ENCODE data around the gene ARPC5L.
"Not testable (repeated sequence)": the region's sequence is repeated elsewhere in the genome, so short reads cannot be mapped to it uniquely, and the experiment has no call there.

ARPC5L gene

DNA sequence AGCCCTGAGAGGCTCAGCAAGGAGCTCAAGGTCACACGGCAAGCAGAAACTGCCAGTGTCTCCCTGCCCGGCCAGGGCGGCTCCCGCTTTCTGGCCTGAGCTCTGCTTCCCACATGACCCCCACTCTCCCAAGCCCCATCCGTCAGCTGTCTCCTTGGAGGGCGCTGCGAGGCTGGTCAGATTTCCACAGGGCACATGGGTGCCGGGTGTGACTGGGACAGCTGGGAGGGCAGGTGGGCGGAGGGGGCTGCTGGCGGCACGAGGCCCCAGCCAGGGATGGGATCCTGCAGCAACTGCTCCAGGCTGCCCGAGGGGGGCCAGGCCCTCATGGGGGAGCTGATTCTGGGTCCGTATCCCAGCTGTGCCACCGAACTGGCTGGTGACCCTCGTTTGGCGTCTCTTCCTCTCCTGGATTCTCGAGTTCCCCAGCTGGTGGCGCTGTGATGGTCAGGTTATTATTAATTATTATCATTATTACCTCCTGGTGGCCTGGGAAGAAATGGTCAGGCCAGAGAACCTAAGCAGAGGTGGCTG is 21.6 kb upstream of the ARPC5L start:
- DNase-seq (ENCODE audit: low read depth, low spot score), result no peak

DNA sequence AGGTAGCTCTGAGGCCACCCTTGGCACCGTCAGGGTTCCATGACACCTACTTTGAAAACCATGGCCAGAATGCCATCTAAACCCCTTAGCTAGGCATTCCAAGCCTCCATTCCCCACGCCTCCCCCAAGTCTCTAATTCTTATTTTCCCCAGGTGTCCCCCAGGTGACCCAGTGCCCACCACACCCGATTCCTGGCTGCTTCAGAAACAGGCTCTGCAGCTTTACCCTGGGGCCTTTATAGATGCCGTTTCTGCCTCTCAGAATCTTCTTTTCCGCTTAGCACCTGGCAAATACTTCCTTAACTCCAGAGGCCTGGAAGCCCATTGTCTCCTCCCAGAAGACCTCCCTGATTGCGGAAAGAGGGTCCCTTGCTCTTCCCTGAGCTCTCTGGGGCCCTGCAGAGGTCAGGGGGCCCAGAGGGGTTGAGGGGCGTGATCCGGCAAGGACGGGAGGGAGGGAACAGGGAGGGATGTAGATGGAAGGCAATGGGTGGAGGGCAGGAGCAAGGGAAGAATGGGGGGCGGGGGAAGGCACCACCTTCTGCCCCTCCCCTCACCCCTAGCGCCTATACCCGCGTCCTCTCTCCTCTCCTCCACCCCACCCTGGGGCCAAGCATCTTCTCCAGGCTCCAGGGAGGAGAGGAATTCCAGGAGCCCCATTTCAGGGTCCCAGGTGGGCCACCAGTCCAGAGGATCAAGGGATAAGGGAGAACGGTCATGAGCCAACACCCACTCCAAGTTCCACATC is 20.7 kb upstream of the ARPC5L start:
- no peak for DNase-seq (ENCODE audit: low read depth, low spot score)

DNA sequence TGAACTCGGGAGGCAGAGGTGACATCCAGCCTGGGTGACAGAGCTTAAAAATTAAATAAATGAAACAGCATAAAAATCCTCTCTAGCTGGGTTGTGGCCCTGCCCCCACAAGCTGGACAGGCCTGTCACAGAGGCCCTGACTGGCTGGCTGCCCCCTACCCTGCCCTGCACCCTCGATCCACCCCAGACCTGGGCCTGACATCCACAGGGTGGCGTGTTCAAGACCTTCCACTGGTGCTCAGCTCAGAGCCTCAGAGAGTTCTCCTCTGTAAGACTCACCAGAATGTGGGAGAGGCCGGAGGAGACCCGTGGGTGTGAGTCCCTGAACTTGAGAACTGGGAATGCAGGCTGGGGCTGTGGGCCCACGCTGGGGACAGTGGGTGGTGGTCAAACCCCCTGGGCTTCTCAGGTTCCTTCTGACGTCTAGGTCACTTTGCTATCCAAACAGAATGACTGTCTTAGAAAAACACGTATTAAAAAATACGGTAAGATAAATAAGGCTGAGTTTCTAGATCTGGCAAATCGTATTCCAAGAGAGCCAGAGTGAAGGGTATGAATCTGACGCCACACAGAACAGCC is 18.4 kb upstream of the ARPC5L start:
- DNase-seq (ENCODE audit: low read depth, low spot score), result no peak

DNA sequence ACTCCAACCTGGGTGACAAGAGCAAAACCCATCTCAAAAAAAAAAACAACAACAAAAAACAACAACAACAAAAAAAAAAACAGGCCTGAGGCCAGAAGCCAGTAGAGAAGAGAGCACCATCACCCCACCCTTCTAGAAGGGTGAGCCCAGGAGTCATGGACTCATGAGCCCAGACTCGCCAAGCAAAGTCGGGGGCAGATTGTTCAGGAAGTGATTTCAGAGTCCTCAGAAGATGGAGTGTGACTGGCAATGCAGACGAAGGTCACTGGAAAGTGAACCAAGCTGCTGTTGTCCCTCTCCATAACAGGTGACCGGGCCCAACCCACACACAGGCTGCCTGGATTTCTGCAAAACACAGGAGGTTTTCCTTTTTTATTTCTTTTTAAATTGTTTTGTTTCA is 17.6 kb upstream of the ARPC5L start:
- DNase-seq (ENCODE audit: low read depth, low spot score), result no peak

DNA sequence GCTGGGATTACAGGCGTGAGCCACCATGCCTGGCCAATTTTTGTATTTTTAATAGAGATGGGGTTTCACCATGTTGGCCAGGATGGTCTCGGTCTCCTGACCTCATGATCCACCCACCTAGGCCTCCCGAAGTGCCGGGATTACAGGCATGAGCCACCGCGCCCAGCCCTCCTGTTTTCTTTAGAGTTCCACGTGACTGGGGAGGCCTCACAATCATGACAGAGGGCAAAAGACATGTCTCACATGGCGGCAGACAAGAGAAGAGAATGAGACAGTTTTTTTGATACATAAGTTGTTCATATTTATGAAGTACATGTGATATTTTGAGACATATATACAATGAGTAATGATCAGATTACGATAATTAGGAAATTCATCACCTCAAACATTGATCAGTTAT is 15.5 kb upstream of the ARPC5L start:
- not testable (repeated sequence) for DNase-seq (ENCODE audit: low read depth, low spot score)

DNA sequence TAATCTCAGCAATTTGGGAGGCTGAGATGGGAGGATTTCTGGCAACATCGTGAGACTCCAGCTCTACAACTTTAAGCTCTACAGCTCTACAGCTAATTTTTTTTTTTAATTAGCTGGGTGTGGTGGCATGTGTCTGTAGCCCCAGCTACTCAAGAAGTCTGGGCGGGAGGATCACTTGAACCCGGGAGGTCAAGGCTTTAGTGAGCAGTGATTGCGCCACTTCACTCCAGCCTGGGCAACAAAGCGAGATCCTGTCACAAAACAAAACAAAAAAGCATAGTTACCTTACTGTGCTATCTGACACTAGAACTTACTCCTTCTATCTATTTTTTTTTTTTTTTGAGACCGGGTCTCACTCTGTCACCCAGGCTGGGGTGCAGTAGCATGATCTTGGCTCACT is 15.0 kb upstream of the ARPC5L start:
- DNase-seq (ENCODE audit: low read depth, low spot score), result no peak

DNA sequence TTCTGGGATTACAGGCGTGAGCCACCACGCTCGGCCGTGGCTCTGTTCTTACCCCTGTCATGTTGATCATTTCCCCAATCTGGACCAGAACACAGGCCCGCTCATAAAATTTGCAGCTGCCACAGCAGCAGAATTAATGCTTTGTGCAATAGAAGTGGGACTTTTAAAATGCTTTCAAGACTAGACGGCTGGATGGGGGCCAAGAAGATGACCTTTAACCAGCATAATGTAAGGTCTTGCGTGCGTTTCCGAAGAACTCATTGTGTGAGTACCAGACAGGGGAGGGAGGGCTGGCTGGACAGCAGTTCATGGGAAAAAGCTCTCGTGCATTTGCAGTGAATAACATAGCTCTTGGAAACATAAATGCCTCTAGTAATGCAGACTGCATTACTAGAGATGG is 12.1 kb upstream of the ARPC5L start:
- DNase-seq (ENCODE audit: low read depth, low spot score), result no peak

DNA sequence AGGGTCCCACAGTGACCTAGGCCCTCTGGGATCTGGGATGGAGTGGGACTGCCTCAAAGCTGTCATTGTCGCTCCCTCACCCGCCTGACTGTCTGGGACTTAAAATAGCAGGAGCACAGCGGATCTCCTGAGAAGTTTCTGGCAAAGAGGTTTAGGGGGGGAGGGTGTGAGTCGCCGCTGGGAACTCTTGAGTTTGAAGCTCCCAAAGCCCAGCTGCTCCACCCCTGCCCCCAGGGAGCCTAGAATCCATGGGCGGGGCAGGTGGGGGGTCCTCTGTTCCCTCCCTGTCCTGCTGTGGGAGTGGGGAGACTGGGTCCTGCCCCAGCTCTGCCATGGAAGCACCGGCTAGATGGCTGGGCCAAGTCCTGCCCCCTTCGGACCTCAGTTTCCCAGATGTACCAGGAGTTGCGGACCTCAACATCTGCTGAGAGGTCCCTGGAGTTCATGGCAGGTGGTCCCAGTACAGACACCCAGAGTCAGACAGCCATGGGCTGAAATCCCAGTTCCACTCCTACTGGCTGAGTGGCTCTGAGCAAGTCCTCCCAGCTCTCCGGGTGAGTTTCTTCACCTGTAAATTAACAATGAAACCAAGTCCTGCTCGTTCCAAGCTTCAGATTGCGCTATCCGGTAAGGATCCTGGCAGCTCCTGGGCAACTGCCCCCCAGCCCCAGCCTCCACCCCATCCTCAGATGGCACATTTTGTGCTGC is 9.7 kb upstream of the ARPC5L start:
- no peak for DNase-seq (ENCODE audit: low read depth, low spot score)

DNA sequence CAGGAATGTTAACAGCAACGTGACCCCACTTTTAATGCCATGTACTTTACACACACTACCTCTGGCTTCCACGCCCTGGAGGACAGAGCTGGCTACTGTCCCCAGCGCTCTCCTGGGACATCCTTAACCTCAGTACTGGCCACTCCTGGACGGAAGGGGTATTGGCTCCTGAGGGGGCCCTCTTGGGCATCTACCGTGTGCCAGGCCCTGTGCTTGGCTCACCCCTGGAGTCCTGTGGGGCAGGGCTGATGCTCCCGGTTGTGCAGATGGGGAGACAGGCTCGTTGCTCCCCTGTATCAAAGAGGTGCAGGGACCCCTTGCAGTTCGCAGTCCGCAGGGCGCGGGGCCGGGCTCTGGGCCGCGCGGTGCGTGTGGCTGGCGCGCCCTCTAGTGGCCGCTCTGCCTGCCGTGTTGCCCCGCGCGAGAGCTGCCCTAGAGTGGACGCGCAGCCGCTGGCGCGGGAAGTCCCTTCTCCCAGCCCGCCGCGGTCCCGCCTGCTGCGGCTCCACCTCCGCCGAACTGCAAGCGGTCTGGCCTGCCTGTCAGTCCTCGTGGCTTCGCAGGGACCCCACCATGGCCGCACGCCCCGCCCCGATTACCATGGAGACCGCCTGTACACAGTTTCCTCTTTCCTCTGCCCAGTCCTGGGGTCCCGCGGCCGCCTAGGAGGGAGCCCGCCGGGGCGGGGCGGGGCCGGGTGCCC is 8.9 kb upstream of the ARPC5L start, which contains the start of gene WDR38:
WDR38 (plus strand) TSS at position 632 of the 703 bp plus-strand sequence. CDS start 72 bp downstream, outside the sequence.
- peak; percentile 41 for DNase-seq (ENCODE audit: low read depth, low spot score)

DNA sequence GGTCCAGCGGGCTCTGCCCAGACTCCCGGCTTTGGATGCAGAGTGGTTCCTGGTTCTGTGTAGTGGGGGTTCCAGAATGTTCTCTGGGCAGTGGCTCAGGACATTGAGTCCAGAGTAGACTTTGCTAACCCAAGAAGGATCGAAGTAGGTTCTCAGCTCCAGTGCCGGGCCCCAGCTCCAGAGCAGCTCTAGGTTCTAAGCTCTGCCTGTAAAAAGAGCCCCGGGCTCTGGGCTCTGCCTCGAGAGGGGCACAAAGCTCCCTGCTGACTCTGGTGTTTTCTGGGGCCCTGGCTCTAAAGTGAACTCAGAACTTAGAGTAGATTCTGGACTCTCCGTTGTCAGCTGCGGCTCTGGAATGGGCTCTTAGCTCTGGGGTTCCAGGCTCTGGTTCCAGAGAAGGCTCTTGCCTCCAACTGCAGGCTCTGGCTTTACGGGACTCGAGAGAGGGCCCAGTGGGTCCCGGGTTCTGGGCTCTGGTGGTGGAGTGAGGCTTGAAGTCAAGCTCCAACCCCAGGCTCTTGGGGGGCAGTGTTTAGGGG is 8.3 kb upstream of the ARPC5L start:
- no peak for DNase-seq (ENCODE audit: low read depth, low spot score)

DNA sequence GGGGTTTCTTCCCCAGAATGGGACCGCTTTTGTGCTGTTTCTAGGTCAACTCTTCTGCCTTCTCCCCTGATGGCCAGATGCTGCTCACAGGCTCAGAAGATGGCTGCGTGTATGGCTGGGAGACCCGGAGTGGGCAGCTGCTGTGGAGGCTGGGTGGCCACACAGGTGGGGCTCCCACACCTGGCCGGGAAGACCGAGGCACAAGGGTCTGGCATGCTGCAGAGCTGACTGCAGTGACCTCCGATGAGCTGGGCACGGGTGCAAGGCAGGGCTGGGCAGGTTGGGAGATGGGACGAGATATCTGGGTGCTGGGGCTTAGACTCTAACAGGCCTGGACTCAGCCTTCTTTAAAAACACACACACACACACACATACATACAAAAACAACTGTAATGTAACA is 7.8 kb upstream of the ARPC5L start:
- DNase-seq (ENCODE audit: low read depth, low spot score), result no peak

DNA sequence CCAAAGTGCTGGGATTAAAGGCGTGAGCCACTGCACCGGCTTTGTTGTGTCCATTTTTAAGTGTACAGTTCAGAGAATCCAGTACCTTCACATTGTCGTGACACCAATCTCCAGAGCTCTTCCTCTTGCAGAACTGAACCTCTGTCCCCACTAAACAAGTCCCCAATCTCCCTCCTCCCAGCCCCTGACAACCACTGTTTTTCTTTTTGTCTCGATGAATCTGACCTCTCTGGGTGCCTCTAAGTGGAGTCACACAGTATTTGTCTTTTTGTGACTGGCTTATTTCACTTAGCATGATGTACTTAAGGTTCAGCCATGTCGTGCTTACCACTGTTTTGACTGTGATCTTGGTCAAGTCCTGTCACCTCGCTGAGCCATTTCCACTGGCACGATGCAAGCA is 7.1 kb upstream of the ARPC5L start:
- DNase-seq (ENCODE audit: low read depth, low spot score), result no peak

DNA sequence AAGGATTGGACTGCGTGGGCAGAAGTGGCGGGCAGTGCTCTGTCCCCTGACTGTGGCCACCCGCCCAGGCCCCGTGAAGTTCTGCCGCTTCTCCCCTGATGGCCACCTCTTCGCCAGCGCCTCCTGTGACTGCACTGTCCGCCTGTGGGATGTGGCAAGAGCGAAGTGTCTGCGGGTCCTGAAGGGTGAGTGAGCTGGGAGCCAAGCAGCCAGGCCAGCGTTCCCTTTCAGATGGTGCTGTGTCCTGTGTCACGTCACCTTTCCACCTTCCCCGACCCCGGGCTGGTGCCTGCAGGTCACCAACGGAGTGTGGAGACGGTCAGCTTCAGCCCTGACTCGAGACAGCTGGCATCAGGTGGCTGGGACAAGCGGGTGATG is 6.4 kb upstream of the ARPC5L start:
- no peak for DNase-seq (ENCODE audit: low read depth, low spot score)

DNA sequence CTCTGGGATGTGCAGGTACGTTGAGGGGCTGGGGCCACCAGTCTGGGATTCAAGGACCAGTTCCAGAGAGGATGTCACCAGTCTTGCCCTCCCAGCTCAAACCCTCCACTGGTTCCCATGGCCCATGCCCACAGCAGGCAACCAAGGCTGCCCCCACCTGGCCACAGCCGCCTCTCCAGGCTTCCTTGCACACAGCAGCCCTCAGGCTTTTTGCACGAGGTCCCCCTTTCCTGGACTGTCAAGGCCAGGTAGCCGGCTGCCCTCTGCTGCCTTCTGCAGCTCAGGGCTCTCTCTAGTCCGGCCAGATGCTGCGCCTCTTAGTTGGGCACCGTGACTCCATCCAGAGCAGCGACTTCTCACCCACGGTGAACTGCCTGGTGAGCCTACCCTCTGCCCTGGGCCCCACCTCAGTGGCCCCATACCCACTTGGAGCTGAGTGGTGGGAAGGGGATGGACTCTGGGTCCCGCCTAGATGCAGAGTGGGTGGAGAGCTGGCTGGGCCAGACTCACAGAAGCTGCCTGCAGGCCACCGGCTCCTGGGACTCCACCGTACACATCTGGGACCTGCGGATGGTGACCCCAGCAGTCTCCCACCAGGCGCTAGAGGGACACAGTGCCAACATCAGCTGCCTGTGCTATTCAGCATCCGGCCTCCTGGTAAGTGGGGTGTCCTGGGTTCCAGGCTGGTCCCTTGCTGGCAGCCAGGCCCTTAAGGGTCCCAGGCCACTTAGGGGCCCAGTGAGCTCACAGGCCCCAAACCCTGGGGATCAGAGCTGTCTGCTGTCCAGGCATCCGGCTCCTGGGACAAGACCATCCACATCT is 5.8 kb upstream of the ARPC5L start:
- DNase-seq (ENCODE audit: low read depth, low spot score), result no peak

DNA sequence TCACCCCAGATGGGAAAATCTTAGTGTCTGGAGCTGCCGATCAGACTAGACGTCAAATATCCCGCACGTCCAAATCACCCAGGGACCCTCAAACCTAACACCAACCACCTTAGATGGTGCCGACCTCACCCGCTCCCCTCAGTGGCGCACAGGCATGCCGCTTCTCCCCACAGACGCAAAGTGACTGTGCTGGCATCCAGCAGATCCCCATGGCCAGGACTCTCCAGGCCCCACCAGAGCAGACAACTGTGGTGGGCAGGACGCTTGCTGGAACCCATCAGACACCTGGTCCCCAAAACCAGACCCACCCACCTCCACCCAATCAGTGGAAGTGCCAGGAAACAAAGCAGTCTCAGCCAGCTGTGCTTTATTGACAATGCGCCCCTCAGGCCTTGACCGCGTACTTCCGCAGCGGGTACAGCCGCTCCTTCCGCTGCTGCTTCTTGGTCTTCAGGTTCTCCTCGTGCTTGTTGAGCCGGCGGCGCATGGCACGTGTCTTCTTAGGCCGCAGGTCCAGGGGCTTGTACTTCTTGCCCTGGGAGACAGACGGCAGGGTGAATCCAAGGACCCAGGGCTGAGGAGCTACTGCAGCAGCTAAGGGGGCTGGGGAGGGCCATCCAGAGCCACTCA is 4.3 kb upstream of the ARPC5L start:
- no peak for DNase-seq (ENCODE audit: low read depth, low spot score)

DNA sequence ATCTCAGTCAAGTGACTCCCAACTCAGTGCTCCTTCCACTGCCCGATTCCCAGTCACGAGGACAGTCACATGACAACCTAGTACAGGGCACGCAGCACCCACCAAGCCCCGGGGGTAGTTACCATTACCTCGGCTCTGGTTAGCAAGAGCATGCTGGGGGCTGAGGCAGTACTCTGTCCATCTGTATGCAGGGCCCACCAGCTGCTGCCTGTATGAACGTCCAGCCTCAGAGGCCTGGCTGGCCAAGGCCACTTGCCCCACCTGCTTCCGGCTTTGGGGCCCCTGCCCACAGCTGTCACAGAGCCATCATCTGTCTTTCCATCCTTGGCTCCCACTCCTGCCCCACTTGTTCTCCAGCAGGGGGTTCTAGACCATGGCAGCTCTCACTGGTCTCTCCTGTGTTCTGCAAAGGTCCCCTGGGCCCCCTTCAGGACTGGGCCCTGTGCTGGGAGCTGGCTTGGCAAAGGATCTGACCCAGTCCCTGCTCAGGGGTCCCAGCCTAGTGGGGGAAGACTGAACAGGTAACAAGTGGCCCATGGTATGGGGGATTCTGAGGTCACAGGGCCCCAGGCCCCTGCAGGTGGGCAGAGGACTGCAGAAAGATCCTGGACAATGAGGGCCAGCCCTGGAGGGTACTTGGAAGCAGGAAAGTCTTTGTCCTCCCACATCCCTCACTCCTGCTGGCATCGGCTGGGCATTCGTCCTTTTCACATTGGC is 3.4 kb upstream of the ARPC5L start:
- no peak for DNase-seq (ENCODE audit: low read depth, low spot score)

DNA sequence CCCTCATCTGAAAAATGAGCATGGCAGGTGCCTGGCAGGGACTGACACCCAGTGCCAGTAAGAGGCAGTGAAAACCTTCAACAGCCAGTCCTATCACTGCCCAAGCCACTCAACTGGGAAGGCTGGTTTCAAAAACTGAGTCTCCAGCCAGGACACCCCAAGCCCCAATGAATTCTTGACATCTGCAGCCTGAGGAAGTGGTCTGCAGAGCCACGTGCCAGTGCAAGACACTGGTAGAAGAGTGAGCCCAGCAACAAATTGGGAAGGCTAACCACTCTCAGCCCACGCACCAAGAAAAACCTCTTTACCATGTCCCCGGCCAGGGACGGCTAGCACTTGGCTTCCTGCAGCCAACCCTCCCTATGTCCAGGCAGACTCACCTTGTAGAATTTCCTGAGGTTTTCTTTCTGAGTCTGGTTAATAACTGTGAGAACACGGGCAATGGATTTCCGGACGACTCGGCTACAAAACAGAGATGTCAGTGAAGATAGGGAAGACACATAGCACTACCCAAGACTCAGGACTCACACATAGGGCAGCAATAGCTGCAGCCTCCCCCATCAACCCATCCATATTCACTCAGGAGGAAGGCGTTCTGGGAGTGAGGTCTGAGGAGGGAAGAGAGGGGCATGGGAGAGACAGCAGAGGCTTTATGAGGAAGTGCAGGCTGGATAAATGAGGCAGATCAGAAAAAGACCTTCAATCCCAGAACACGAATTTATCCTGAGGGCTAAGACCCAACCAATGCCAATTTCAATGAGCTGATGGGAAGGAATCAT is 1.9 kb upstream of the ARPC5L start:
- no peak for DNase-seq (ENCODE audit: low read depth, low spot score)

DNA sequence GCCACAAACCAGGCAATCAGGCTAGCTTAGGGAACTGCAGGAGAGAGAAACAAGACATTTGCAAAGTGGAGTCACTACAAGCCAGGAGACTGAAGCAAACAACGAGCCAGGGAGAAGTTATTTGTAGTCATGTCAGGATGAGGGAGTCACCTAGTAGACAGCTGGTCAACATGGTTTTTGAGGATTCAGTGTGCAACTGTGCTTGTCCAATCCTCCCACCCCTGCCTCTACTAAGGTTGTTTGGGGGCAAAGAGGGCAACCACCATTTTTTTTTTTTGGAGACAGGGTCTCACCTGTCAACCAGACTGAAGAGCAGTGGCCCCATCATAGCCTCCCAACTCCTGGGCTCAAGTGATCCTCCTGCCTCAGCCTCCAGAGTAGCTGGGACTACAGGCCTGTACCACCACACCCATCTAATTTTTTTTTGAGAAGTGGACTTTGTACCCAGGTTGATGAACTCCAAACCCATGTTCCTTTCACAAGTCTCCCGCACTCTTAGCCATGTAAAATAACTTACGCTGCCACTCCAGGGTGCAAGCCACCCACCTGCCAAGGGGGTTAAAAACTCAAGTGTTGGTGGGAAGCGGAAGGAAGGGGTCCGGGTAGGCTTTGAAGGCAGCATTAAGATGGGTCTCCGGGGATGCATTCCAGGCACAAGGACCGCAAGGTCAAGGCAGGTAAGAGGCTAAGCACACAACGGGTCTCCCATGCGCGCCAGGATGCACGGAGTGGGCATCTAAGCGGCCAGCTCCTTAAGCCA is 1.2 kb upstream of the ARPC5L start:
- DNase-seq (ENCODE audit: low read depth, low spot score), result no peak

Data from activated naive CD8-positive, alpha-beta T cell treated with anti-CD3 and anti-CD28 coated beads, Interleukin-2, amount 50 U/mL, for 16 hours (primary cell).